ENCODE measurements around the gene FXYD4.

The FXYD4 gene

GRCh38 chr10:43355749-43356371 lies 15.6 kb upstream of the FXYD4 start:
- TF ChIP-seq, protein P1, sequence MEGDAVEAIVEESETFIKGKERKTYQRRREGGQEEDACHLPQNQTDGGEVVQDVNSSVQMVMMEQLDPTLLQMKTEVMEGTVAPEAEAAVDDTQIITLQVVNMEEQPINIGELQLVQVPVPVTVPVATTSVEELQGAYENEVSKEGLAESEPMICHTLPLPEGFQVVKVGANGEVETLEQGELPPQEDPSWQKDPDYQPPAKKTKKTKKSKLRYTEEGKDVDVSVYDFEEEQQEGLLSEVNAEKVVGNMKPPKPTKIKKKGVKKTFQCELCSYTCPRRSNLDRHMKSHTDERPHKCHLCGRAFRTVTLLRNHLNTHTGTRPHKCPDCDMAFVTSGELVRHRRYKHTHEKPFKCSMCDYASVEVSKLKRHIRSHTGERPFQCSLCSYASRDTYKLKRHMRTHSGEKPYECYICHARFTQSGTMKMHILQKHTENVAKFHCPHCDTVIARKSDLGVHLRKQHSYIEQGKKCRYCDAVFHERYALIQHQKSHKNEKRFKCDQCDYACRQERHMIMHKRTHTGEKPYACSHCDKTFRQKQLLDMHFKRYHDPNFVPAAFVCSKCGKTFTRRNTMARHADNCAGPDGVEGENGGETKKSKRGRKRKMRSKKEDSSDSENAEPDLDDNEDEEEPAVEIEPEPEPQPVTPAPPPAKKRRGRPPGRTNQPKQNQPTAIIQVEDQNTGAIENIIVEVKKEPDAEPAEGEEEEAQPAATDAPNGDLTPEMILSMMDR (IDR thresholded peaks at IDR 0.05; ENCODE audit: insufficient read depth, low read length) = no peak
- TF ChIP-seq POLR2AphosphoS5 (IDR thresholded peaks at IDR 0.05; ENCODE audit: low read depth) = no peak
- no peak for TF ChIP-seq GABPA (IDR thresholded peaks at IDR 0.05; ENCODE audit: low read depth)
- TF ChIP-seq, protein P2, sequence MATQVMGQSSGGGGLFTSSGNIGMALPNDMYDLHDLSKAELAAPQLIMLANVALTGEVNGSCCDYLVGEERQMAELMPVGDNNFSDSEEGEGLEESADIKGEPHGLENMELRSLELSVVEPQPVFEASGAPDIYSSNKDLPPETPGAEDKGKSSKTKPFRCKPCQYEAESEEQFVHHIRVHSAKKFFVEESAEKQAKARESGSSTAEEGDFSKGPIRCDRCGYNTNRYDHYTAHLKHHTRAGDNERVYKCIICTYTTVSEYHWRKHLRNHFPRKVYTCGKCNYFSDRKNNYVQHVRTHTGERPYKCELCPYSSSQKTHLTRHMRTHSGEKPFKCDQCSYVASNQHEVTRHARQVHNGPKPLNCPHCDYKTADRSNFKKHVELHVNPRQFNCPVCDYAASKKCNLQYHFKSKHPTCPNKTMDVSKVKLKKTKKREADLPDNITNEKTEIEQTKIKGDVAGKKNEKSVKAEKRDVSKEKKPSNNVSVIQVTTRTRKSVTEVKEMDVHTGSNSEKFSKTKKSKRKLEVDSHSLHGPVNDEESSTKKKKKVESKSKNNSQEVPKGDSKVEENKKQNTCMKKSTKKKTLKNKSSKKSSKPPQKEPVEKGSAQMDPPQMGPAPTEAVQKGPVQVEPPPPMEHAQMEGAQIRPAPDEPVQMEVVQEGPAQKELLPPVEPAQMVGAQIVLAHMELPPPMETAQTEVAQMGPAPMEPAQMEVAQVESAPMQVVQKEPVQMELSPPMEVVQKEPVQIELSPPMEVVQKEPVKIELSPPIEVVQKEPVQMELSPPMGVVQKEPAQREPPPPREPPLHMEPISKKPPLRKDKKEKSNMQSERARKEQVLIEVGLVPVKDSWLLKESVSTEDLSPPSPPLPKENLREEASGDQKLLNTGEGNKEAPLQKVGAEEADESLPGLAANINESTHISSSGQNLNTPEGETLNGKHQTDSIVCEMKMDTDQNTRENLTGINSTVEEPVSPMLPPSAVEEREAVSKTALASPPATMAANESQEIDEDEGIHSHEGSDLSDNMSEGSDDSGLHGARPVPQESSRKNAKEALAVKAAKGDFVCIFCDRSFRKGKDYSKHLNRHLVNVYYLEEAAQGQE (IDR thresholded peaks at IDR 0.05; ENCODE audit: insufficient replicate concordance, low read depth) = no peak
- TF ChIP-seq SPI1 (IDR thresholded peaks at IDR 0.05; ENCODE audit: borderline replicate concordance, low read depth) = no peak
- Histone ChIP-seq H3K4me3 (replicated peaks; ENCODE audit: insufficient read depth, low read length) (no peak overlapping the region), H3K27me3 (ENCODE audit: insufficient read depth, poor library complexity, severe bottlenecking) (peaks cover under 1% of the 10 kb centered on the region), H3K27ac (replicated peaks) (no peak overlapping the region)
- no peak for DNase-seq (ENCODE audit: low read depth in 1 of 2, low spot score in 1 of 2)

DNA sequence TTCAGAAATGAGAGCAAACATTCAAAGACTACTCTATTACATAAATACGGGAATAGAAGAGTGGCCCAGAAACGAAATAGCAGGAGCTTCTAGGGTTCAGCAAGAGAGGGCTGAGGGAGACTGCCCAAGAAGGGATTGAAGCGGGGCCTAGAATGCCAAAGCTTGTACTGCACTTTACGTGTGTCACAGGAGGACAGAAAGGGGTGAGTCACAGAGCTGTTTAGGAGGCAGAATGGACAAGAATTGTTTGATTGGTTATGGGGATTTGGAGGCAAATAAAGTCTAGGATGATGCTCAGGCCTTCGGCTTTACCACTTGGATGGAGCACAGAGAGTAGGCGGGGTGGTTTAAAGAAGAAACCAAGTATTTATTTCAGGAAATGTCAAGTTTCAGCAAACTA lies 11.3 kb upstream of the FXYD4 start:
- Histone ChIP-seq H3K27ac (replicated peaks) (no peak overlapping the region), H3K27me3 (ENCODE audit: insufficient read depth, poor library complexity, severe bottlenecking) (no peaks in the 10 kb centered on the region), H3K4me3 (replicated peaks; ENCODE audit: insufficient read depth, low read length) (no peak overlapping the region)
- TF ChIP-seq, protein P2 (IDR thresholded peaks at IDR 0.05; ENCODE audit: insufficient replicate concordance, low read depth) = no peak
- TF ChIP-seq, protein P1 (IDR thresholded peaks at IDR 0.05; ENCODE audit: insufficient read depth, low read length) = no peak
- no peak for DNase-seq (ENCODE audit: low read depth in 1 of 2, low spot score in 1 of 2)

- no peak for DNase-seq (ENCODE audit: low read depth in 1 of 2, low spot score in 1 of 2)
- Histone ChIP-seq H3K27ac (replicated peaks) (no peak overlapping the region), H3K27me3 (ENCODE audit: insufficient read depth, poor library complexity, severe bottlenecking) (no peaks in the 10 kb centered on the region), H3K4me3 (replicated peaks; ENCODE audit: insufficient read depth, low read length) (peak overlapping the region; percentile 41)
- TF ChIP-seq POLR2AphosphoS5 (IDR thresholded peaks at IDR 0.05; ENCODE audit: low read depth) = no peak
- TF ChIP-seq, protein P1 (IDR thresholded peaks at IDR 0.05; ENCODE audit: insufficient read depth, low read length) = no peak
- TF ChIP-seq SPI1 (IDR thresholded peaks at IDR 0.05; ENCODE audit: borderline replicate concordance, low read depth) = no peak
- TF ChIP-seq GABPA (IDR thresholded peaks at IDR 0.05; ENCODE audit: low read depth) = no peak
- TF ChIP-seq, protein P2 (IDR thresholded peaks at IDR 0.05; ENCODE audit: insufficient replicate concordance, low read depth) = no peak
Measured at GRCh38 chr10:43361547-43362190, 9.8 kb upstream of the FXYD4 start.
